Renal cortical epithelial cell (primary cell): ENCODE measurements around the gene SERPINB12. TPM values are rescaled to one million over a fixed set of nuclear protein-coding genes. Genes with fewer than 3 reads are reported as not detected.

Source experiments
- DNase-seq: peaks from one replicate; pipeline ENCODE4 v3.0.0-alpha.2; 2011; ENCODE audit warnings: low read depth
- total RNA-seq: library from RNA; depleted of rRNA; stranded (reverse); fragments of >200 nt; gene quantifications from 2 replicates; pipeline ENCODE4 v1.2.3, GENCODE V29; 2014

The SERPINB12 gene
- total RNA-seq, 1 donor from 2014 or later = not detected

DNA sequence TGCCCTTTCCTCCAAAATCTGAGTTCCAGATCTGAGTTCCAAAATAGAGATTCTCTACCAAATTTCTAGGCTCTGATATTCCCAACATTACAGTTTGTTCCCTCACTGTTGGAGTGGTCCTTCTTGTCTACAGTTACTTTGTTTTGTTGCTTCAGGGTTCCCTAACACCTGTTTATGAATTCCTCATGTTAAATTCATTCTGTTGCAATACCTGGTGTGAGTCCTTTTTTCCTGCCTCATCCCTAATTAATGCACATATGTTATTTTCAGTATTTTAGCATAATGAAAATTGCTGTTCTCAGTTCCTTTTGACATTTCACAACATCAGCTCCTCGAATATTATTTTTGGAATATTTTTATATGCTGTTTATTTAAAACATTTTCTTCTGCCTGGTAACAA, 61.2 kb downstream of the SERPINB12 start:
- peak; percentile 5 for DNase-seq

DNA sequence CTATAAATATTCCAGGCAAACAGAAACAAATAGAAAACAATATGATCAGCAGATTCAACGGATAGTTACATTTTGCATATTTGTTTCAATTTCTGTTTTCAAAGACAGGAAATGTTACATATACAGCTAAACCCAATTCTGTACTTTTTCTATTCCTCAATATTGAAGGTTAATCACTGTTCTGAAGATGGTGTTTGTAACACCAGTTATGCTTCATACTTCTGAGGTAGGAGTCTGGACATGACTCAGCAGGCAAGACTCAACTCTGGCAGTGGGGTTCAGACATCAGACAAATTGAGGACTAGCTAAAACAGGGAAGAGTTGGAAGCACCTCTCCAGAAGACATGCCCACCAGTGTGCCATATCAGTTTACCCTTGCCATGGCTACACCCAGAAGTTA, 61.6 kb downstream of the SERPINB12 start:
- peak; percentile 56 for DNase-seq

DNA sequence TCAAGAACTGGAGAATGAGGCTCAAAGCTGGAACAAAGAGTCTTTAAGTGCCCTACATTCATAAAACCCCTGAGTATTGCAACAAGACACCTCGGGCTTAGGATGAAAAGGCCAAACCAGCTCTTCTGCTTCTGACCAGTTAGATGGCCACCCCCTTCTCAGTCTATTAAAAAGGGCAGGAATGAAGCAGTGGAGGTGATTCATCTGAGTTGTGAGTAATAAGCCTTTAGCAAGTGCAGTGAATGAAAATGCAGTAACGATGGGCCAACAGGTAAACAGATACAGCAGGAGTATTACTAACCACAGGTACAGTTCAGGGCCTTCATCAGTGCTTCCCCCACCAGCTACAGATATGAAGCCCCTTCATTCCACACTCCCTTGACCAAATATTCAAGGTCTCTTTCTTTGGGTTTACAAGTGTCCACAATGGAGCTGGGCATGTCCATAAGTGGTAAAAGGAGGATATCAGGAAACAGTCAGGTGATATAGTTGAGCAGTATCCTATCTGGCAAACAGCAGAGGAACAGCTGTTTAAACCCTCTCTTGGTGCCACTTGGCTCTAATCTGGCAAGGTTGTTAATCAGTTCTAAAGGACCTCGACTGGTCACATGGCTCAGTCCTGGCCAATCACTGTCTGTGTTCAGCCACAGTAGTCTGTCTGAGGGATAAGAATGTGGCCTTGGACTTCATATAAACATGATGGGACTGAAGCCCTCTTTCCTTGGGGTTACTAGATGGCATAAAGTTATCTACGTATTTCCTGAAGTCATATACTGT, 62.8 kb downstream of the SERPINB12 start:
- peak; percentile 91 for DNase-seq

DNA sequence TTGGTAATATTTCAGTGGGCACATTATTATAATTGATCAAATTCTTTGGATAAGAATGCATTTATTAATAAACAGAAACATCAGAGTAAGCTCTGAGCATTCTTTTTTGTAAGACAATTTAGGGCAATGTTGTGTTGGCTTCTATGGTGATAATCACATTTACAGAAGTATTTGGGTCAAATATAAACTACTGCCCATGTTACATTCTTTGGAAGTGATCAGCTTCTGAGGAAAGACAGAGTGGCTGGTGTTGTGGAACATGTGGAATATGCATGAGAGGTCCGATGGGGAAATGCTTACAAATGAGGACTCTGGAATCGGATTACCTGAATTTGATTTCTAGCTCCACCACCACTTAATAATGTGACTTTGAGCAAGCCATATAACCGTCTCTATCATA, 64.4 kb downstream of the SERPINB12 start:
- DNase-seq = peak; percentile 7

DNA sequence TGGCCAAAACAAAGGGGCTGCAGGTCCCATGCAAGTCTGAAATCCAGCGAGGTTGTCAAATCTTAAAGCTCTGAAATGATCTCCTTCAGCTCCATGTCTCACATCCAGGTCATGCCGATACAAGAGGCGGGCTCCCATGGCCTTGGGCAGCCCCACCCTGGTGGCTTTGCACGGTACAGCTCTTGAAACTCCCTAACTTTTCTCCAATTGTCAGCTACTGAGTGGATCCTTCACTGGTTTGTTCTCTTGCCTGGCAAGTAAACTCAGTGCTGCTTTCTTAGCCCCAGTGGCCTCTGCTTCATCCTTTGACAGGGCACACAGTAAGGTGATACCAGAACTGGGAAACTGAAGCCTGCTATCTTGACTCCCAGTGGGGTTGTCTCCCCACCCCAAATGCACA, 71.3 kb downstream of the SERPINB12 start:
- DNase-seq = no peak

DNA sequence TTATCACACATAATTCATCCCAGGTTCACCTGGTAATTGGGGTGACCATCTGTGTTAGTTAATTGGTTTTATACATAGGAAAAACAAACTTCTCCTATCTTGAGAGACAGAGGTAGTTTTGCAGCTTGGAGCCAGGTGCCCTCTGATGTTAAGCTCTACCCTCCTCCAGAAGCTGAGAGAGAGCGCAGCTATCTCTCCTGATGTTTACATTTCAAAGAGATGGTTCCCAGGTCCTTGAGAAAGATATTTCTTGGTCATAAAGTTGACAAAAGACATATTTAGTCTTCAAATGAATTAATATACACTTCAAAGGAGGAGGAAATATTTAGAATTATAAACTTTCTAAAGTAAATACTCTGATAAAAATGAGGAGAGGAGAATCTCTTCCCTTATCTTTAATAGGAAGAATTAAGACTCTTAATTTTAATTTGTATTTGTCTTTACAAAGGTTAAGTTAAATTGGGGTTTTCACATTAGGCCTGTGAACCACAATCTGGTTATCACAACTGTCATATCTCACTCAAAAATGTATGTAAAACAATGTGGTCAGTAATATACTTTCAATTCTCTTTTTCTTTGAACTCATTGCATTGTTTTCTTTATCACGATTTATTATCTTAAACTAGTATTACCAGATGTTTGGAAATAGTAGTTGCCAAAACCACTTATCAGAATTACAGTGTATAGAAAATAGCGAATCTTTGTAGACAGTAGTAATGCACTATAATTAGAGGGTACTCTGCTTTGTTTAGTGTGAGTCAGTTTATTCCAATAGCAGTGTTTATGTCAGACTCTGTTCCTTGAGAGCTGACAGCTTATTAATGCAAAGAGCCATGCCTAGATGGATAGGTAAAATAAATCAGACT, 75.1 kb downstream of the SERPINB12 start:
- no peak for DNase-seq

DNA sequence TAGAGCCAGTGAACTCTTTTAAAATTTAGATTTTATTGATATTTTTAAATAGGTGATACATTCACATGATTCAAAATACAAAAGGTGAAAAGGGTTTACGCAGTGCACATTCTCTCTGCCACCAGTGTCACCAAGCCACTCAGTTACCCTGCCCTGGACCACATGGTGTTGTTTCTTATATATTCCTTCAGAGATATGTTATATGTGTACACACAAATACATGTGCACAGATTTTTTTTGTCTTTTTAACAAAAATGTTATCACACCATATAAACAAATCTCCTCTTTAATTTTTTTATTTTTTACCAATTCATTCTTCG, 75.7 kb downstream of the SERPINB12 start:
- DNase-seq = no peak

Other genes with a start within 250 kb of the SERPINB12 start
- gene BCL2, start 222.6 kb upstream of the SERPINB12 start, total RNA-seq = 6.3 and 30.2 TPM in 2 replicates
- 26.2 and 75.1 TPM in 2 replicates for gene KDSR, start 175.2 kb upstream of the SERPINB12 start, total RNA-seq
- 81.9 and 117 TPM in 2 replicates for gene VPS4B, start 119.9 kb upstream of the SERPINB12 start, total RNA-seq
- gene SERPINB5, start 65.4 kb upstream of the SERPINB12 start, total RNA-seq = 0.10 and 1.2 TPM in 2 replicates
- not detected in 2 replicates for gene SERPINB13, start 45.0 kb downstream of the SERPINB12 start, total RNA-seq
- 0.17 and 0.35 TPM in 2 replicates for gene SERPINB4, start 101.9 kb downstream of the SERPINB12 start, total RNA-seq
- 0.40 and 1.9 TPM in 2 replicates for gene SERPINB3, start 119.5 kb downstream of the SERPINB12 start, total RNA-seq
- gene SERPINB11, start 160.6 kb downstream of the SERPINB12 start, total RNA-seq = not detected in 2 replicates
- gene SERPINB7, start 233.0 kb downstream of the SERPINB12 start, total RNA-seq = 0.25 and 28.0 TPM in 2 replicates